ENCODE measurements around the gene LGALS7.
"Not testable (repeated sequence)": the region's sequence is repeated elsewhere in the genome, so short reads cannot be mapped to it uniquely, and the experiment has no call there.

The LGALS7 gene

DNA sequence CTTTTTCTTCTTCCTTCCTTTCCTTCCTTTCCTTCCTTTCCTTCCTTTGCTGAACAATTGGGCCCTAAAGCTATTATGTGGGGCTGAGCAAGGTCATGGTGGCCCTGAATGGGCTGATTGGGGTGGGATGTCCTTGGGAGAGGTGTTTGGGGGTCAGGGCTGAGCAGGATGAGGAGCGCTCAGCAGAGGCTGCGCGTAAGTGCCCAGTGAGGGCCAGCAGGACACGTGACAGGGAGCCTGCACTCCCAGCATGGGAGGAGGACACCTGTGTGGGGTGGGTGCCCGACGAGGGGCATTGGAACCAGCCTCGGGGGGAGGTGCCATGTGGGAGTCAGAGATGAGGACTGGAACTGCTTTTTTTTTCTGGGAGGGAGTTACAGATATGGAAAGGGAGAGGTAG lies 5.4 kb upstream of the LGALS7 start:
- FAIRE-seq (no peak), DNase-seq (ENCODE audit: extremely low spot score, insufficient read length, low read depth) (no peak)

DNA sequence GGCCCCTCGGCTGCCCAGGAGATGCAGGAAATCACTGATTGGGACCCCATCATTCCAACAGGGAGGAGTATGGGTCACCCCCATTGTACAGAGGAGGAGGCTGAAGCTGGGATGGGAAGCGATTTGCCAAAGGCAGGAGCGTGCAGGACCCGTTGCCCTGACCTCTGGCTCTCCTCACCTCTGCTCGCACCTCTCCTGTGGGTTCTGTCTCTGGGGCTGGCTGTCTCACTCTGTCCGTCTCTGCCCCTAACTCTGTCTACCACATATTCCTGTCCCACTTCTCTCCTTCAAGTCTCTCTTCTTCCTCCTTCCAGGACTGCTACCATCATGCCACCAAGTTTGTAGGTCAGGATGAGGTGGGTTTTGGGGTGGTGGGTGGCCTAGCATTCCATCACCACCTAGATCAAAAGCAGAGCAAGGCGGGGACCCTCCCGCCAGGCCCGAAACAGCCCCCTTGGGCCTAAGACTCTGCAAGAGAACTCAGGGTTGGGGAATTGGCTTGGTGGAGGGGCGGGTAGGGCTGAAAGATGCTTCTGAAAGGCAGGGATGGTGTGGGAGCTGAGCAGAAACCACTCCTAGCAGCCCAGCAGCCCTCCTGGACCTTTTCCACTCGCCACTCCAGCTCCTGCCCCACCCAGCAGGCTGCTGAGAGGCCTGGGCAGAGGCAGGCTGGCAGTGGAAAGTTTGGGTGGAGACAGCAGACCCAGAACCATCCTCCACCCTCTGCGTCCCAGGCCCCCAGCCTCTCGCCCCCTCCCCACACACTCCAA lies 1.0 kb upstream of the LGALS7 start:
- FAIRE-seq (no peak), DNase-seq (ENCODE audit: extremely low spot score, insufficient read length, low read depth) (no peak)

DNA sequence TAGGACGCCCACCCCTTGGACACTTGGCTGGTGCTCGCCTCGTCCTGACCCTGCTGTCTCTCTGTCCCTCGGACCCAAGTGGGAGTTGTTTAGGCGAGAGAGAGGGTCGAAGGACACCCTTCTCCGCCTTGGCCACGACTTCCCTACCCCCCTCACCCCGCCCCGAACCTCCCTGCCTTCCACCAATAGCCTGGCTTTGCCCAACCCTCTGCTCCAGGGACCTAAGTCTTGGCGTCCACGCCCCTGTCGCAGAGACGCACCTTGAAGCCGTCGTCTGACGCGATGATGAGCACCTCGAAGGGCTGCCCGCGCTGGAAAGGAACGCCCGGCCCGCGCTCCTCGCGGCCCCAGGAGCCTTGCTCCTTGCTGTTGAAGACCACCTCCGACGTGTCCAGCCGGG lies 1.7 kb downstream of the LGALS7 start:
- FAIRE-seq; DNase-seq (ENCODE audit: extremely low spot score, insufficient read length, low read depth): not testable (repeated sequence)

DNA sequence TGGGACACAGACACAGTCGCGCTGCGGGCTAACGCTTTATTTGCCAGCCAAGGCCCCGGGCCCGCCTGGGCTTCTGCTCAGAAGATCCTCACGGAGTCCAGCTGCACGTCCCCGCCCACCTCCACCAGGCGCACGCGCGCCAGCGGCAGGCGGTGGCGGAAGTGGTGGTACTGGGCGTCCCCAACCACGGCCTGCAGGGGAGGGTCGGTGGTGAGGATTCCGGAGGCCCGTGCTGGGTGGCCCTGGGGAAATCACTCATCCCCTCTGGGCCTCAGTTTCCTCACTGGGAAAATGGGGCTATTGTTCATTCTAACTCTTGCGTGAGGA lies 2.4 kb downstream of the LGALS7 start:
- DNase-seq (ENCODE audit: extremely low spot score, insufficient read length, low read depth) = not testable (repeated sequence)
- peak; percentile 98 for FAIRE-seq

DNA sequence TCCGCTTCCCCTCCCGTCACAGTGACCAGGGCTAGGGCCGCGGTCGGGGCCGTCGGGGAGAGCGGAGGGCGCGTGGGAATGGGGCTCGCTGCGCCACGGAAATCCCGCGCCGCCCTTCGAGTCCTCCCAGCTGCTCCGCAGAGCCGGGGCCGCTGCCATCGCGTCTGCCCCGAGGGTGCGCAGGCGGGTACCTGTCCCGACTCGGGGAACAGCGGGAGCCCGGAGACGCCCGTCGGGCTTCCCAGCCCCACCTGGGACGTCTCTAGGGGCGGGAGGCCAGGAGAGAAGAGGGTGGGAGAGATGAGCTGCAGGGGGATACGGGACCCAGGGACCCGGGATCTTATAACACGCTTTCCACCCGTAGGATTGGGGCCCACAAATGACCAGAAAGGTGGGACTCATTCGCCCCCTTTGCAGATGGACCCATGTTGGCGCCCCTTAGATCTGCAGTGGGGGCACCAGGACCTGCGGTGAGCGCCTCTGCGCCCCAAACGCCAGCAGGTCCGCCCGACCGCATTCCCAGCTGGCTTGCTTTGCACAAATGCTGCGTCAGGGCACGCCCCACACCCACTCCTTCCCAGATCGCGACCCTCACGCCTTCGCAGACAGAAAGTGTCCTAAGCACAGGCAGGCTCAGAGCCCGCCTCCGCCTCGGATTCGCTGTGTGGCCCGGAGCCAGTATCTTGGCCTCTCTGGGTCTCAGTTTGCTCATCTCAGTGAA lies 2.9 kb downstream of the LGALS7 start:
- not testable (repeated sequence) for DNase-seq (ENCODE audit: extremely low spot score, insufficient read length, low read depth); FAIRE-seq

DNA sequence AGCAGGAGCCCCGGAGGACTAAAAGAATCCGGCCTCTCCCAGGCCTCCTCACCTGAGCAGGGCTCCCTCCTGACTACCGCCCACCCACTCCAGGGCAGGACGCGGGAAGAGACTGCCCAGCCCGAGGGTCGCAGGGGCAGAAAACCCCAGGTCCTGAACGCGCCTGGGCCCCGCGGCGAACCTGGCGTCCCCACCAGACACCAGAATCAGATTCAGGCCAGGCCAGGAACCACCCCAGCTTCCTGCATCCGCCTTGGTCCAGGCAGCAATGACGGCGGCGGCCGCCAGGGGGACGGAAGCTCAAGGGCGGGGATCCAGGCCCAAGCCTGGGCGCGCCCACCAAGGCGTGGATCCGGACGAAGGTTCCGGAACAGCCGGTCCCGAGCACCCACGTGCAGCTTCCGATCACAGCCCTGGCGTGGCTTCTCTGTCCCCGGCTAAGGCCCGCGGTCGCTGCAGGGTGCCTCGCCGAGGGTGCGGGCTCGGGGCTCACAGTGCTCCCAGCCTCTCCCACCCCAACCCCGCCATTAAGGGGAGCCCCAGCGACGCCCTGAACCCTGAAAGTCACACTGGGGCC lies 3.6 kb downstream of the LGALS7 start:
- FAIRE-seq (peak; percentile 84), DNase-seq (ENCODE audit: extremely low spot score, insufficient read length, low read depth) (peak; percentile 63)

DNA sequence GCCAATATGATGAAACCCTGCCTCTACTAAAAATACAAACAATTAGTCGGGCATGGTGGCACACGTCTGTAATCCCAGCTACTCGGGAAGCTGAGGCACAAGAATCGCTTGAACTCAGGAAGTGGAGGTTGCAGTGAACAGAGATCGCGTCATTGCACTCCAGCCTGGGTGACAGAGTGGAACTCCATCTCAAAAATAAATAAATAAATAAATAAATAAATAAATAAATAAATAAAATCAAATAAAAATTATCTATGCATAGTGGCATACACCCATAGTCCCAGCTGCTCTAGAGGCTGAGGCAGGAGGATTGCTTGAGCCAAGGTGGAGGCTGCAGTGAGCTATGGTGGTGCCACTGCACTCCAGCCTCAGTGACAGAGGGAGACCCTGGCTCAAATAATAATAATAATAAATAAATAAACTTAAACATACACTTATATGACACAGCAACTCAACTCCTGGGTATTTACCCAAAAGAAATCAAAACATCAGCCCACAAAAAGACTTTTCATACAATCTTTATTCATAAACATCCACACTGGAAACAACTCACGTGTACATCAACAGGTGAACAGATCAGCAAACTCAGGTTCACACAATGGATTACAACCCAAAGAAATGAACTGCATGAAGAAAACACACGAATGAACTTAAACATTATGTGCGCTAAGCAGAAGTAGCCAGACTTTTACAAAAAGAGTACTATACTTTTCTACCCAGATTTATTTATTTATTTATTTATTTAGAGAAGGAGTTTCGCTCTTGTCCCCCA lies 6.9 kb downstream of the LGALS7 start:
- FAIRE-seq (no peak), DNase-seq (ENCODE audit: extremely low spot score, insufficient read length, low read depth) (no peak)

DNA sequence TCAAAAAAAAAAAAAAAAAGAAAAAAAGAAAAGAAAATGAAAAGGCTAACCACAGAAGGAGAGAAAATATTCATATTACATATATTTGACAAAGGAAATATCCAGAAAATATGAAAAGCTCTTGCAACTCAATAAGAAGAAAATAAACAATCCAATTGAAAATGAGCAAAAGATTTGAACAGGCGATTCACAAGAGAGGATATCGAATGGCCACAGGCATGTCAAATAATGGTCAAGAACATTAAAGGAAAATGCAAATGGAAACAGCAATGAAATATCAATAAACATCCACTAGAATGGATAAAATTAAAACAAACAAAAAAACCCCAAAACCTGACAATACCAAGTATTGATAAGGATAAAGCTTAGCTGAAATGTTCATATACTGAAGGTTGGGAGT lies 8.1 kb downstream of the LGALS7 start:
- no peak for FAIRE-seq

DNA sequence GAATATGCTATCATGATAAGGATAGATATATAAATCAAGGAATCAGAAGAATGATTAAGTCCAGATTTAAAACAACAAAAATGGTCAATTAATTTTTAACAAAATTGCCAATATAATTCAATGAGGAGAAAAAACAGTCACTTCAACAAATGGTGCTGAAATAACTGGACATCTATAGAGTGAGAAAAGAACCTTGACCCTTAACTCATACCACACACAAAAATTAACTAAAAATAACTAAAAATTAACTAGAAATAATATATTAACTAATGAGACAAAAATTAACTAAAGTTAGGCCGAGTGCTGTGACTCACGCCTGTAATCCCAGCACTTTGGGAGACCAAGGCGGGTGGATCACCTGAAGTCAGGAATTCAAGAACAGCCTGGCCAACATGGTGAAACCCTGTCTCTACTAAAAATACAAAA lies 9.5 kb downstream of the LGALS7 start:
- FAIRE-seq (no peak), DNase-seq (ENCODE audit: extremely low spot score, insufficient read length, low read depth) (no peak)

More for the DNA sequence above, 8.1 kb downstream of the LGALS7 start:
- DNase-seq (ENCODE audit: extremely low spot score, insufficient read length, low read depth) = no peak

DNA sequence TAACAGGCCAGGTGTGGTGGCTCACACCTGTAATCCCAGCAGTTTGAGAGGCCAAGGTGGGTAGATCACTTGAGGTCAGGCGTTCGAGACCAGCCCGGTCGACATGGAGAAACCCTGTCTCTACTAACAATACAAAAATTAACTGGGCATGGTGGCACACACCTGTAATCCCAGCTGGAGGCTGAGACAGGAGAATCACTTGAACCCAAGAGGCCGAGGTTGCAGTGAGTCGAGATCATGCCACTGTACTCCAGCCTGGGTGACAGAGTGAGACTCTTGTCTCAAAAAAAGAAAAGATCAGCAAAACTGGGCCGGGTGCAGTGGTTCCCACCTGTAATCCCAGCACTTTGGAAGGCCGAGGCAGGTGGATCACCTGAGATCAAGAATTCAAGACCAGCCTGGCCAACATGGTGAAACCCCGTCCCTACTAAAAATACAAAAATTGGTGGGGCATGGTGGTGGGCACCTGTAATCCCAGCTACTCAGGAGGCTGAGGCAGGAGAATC lies 11.4 kb downstream of the LGALS7 start:
- not testable (repeated sequence) for FAIRE-seq; DNase-seq (ENCODE audit: extremely low spot score, insufficient read length, low read depth)

DNA sequence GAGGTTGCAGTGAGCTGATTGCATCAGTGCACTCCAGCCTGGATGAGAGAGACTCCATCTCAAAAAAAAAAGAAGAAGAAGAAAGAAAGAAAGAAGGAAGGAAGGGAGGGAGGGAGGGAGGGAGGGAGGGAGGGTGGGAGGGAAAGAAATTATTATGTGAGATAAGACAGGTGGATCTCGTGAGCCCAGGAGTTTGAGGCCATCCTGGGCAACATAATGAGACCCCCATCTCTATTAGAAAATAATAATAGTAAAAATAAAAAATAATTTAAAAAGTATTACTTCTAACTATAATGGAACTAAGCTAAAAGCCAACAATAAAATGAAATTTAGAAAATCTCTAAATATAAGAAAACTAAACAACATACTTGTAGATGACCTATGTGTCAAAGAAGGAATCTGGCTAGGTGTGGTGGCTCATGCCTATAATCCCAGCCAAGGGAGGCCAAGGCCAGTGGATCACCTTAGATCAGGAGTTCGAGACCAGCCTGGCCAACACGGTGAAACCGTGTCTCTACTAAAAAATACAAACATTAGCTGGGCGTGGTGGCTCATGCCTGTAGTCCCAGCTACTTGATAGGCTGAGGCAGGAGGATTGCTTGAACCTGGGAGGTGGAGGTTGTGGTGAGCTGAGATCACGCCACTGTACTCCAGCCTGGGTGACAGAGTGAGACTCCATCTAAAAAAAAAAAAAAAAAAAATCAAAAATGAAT lies 12.4 kb downstream of the LGALS7 start:
- DNase-seq (ENCODE audit: extremely low spot score, insufficient read length, low read depth); FAIRE-seq: not testable (repeated sequence)

DNA sequence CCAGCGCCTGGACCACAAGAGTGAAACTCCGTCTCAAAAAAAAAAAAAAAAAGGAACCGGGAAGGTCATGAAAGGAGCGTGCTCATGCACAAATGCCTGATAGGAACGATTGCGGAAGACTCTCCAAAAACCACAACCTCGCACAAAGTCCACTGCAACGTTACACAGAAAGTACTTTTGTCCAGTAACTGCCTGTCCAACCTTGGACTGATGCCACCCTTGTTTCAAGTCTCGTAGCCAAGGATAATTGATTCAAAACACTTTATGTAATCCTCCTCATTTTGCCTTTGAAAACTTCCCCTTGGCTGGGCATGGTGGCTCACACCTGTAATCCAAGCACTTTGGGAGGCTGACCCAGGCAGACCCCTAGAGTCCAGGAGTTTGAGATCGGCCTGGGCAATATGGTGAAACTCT lies 13.7 kb downstream of the LGALS7 start:
- FAIRE-seq (no peak), DNase-seq (ENCODE audit: extremely low spot score, insufficient read length, low read depth) (no peak)

DNA sequence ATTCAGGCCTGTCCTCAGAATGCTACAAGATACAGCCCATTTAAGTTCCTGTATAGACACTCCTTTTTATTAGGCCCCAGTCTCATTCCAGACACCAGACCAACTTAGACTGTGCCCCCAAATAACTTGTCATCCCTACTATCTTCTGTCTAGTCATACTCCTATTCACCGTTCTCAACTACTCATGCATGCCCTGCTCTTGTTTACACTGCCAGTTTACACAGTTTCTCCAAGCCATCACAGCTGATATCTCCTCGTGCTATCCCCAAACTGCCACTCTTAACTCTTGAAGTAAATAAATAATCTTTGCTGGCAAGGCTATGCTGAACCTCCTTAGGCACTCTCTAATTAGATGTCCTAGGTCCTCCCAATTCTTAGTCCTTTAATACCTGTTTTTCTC lies 19.1 kb downstream of the LGALS7 start:
- not testable (repeated sequence) for FAIRE-seq; DNase-seq (ENCODE audit: extremely low spot score, insufficient read length, low read depth)

DNA sequence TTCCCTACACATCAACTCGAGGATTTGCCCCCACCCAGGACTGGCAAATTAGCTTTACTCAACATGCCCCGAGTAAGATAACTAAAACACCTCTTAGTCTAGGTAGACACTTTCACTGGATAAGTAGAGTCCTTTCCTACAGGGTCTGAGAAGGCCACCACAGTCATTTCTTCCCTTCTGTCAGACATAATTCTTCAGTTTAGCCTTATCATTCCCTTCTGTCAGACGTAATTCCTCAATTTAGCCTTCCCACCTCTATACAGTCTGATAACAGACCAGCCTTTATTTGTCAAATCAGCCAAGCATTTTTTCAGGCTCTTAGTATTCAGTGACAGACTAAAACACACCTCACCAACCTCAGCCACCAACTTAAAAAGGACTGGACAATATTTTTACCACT lies 19.5 kb downstream of the LGALS7 start:
- DNase-seq (ENCODE audit: extremely low spot score, insufficient read length, low read depth); FAIRE-seq: not testable (repeated sequence)

DNA sequence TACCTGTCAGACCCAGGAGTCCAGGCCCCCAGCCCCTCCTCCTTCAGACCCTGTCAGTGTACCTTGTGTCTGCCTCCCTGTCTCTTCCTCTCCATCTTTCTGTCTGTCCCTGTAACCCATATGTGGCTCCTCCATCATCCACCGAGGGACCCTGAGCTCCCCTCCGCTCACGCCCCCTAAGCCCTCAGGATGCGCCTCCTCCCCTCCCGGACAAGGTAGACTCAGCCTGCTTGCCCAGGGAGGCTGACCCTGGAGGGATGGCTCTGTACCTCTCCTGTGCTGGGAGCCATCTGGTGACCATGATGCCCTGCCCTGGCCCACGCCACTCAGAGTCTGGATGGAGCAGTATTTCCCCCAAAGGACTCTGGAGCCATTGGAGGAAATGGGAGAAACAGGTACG lies 28.0 kb downstream of the LGALS7 start:
- DNase-seq (ENCODE audit: extremely low spot score, insufficient read length, low read depth) (no peak), FAIRE-seq (no peak)

DNA sequence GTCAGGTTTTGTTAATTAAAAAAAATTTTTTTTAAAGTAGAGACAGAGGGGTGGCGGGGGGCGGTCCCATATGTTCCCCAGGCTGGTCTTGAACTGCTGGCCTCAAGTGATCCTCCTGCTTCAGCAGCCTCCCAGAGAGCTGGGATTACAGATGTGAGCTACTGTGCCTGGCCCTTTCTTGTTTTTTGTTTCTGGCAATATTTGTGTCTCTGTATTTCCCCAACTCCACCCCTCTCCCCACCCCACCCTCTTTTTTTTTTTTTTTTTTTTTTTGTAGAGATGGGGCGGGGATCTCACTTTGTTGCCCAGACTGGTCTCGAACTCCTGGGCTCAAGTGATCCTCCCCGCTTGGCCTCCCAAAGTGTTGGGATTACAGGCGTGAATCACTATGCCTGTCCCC lies 28.4 kb downstream of the LGALS7 start:
- DNase-seq (ENCODE audit: extremely low spot score, insufficient read length, low read depth) = no peak
- FAIRE-seq = no peak

DNA sequence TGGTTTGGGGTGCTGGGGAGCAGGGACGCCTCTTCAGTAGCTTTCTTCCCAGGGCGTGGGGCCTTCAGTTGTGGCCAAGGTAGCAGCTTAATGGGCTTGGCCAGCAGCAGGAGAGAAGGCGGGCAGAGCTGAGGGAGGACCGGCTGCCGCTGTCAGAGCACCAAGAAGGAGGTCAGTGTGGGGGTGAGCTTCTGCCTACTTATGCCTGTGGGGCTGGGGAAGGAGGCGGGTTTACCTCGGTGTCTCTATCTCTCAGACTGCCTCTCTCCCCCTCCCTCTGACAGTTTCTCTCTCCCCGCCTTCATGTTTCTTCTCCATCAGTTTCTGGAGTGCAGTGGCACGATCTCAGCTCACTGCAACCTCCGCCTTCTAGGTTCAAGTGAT lies 29.0 kb downstream of the LGALS7 start, which contains the start of gene CAPN12:
Gene CAPN12 (minus strand): TSS at position 177 of the 384 bp plus-strand sequence. CDS start 309 bp downstream, outside the sequence.
- FAIRE-seq = no peak
- DNase-seq (ENCODE audit: extremely low spot score, insufficient read length, low read depth) = no peak

DNA sequence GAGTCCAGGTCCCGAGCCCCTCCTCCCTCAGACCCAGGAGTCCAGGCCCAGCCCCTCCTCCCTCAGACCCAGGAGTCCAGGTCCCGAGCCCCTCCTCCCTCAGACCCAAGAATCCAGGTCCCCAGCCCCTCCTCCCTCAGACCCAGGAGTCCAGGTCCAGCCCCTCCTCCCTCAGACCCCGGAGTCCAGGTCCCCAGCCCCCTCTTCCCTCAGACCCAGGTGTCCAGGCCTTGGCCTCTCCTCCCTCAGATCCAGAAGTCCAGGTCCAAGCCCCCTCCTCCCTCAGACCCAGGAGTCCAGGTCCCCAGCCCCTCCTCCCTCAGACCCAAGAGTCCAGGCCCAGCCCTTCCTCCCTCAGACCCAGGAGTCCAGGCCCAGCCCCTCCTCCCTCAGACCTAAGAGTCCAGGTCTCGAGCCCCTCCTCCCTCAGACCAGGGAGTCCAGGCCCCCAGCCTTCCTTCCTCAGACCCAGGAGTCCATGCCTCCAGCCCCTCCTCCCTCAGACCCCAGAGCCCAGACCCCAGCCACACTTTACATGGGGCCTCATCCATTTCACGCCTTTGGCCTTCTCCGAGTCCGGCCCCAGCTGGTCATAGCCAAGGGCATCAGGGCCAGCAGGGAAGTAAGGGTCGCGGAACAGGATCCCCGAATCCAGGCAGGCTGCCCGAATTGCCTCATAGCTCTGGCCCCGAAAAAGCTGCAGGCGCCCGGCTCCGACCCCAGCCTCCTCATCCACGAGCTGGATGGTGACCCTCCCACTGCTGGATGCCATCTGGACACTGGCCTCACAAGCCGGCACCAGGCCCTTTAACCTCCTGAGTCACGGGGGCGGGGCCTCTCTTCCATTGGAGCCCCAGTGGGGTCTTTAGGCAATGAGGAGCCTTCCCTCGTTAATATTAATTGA lies 29.7 kb downstream of the LGALS7 start:
- no peak for DNase-seq (ENCODE audit: extremely low spot score, insufficient read length, low read depth)
- no peak for FAIRE-seq

Data from GM18507 (cell line).